Non-pigmented ciliary epithelial cell (primary cell): ENCODE data around the gene HUS1B.
"Not testable (repeated sequence)": the region's sequence is repeated elsewhere in the genome, so short reads cannot be mapped to it uniquely, and the experiment has no call there.

ENCODE experiments used
- DNase-seq: peaks from one replicate; pipeline ENCODE4 v3.0.0-alpha.2; 2010; ENCODE audit warnings: low read depth

The HUS1B gene

DNA sequence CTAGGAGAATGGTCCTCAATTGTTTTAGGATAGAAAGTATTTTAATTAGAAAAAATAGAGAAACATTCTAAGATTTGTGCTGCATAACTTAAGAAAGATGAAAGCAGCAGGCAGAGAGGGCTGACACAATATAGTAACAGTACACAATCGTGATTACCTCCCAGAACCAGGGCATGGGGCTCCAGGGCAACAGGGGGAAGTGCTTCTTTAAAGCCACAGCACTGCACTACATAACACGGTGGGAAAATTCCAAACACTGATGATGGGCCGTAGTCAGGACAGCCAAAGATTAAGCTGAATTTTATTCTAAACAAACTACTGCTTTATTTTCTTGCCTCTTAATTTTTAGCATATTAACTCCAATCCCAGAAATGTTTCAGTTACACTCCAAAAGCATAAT, 21.6 kb upstream of the HUS1B start:
- DNase-seq = no peak

DNA sequence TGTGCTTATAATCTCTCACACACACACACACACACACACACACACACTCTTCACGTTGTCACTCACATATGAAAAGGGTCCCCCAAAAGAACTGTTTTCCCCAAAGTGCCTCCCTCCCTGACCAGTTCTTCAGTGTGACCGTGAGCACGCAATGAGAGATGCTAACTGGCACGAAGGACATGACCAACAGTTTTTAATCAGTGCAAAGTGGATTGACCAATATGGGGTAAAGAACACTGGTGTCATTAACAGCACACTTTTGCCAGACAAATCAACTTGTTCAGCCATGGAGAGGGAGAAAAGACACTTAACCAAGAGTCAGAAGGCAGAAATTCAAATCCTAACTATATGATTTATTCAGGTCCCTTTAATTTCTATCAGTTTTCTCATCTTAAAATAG, 21.0 kb upstream of the HUS1B start:
- no peak for DNase-seq

DNA sequence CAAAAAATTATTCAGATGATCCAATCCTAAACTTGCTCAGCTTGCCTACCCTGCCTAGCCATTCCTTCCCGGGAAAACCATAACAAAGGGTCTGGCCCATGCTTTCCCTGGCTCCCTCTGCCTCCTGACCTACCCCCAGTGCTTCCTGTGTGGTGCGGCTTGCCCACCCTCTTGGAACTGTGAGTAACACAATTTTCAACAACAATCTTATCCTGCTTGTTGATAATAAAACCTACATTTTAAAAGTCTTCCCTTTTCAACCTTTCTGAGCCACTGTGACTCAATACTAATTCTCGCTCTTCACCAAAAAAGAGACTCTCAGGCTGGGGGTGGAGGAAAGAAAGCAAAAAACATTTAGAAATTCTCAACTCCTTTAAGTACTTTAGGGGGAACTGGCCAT, 18.1 kb upstream of the HUS1B start:
- DNase-seq = no peak

DNA sequence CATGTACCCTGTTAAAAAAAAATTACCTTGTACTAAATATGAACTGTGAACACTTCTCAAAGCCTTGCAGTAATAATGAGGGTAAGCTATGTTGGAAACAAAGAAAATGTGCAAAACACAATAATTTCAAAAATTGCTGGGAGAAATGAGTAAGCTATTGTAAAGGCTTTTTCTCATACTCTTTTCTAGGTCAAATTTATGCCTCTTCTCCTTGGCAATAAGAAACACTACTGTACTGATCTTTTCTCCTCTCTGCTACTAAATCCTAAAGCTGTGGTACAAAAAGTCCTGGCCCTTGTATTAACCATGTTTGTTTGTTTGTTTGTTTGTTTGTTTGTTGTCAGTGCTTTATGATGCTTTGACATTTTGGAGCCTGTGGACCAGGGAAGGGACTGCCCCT, 17.5 kb upstream of the HUS1B start:
- DNase-seq = no peak

DNA sequence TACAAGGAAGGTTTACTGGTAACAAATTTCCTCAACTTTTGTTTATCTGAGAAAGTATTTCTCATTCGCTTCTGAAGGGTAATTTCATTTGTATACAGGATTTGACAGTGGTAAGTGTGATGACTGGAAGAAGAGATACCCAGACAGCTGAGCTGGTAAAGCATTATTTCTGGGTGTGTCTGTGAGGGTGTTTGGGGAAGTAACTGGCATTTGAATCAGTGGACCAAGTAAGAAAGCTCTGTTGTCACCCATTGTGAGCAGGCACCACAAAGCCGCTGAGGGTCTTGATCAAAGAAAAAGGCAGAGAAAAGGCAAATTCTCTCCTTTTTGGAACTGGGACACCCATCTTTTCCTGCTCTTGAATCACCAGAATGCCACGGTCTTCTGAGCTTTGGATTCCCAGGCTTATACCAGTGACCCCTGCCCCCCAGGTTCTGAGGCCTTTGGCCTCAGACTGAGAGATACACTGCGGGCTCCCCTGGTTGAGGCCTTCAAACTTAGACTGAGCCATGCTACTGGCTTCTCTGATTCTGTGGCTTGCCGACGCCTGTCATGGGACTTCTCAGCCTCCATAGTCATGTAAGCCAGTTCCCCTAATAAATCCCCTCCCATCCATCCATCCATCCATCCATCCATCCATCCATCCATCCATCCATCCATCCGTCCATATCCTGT, 10.5 kb upstream of the HUS1B start:
- DNase-seq = no peak

DNA sequence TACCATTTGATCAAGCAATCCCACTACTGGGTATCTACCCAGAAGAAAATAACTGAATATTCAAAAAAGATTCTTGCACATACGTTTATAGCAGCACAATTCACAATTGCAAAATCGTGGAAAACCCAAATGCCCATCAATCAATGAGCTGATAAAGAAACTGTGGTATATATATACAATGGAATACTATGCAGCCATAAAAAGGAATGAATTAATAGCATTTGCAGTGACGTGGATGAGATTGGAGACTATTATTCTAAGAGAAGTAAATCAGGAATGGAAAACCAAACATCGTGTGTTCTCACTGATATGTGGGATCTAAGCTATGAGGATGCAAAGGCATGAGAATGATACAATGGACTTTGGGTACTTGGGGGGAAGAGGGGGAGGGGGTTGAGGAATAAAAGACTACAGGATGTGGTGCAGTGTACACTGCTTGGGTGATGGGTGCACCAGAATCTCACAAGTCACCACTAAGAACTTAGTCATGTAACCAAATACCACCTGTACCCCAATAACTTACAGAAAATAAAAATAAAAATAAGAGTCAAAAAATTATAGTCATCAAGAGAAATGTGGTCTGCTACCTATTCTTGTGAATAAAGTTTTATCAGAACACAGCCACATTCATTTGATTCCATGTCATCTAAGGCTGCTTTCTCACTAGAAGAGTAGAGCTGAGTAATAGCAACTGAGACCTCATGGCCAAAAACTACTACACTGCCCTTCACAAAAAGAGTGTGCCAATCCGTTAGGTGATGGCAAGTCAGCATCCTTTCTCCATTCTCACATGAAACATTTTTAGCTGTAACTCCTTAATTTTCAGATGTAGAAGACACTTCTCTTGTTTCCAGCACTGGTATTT, 8.7 kb upstream of the HUS1B start:
- DNase-seq = no peak

DNA sequence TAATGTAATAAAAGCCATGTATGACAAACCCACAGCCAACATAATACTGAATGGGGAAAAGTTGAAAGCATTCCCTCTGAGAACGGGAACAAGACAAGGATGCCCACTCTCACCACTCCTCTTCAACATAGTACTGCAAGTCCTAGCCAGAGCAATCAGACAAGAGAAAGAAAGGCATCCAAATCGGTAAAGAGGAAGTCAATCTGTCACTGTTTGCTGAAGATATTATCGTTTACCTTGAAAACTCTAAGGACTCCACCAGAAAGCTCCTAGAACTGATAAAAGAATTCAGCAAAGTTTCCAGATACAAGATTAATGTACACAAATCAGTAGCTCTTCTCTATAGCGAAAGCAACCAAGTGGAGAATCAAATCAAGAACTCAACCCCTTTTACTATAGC, 6.9 kb upstream of the HUS1B start:
- not testable (repeated sequence) for DNase-seq

DNA sequence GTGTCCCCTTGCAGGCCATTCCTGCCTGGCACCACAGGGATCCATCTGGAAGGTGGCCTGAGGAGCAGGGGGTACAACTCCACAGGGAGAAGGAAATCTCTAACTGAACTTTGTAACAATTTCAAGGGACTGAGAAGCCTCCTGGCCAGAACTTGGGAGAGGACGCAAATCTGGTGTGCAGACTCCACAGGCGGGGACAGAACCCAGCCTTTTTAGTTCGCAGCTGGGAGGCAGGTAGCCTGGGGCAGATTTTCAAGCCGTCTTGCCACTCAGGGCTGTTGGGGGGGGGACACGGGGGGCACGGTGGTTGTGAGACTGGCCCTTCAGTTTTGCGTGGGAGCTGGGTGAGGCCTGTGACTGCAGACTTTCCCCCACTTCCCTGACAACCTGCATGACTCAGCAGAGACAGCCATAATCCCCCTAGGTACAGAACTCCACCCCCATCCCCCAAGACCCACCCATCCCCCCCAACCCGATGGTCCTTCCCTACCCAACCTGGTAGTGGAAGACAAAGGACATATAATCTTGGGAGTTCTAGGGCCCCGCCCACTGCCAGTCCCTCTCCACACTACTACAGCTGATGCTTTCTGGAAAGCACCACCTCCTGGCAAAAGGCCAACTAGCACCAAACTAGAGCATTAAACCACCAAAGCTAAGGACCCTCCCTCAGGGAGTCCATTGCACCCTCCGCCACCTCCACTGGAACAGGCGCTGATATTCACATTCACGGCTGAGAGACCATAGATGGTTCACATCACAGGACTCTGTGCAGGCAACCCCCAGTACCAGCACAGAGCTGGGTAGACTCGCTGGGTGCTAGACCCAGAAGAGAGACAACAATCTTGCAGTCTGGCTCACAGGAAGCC, 3.0 kb upstream of the HUS1B start:
- no peak for DNase-seq

DNA sequence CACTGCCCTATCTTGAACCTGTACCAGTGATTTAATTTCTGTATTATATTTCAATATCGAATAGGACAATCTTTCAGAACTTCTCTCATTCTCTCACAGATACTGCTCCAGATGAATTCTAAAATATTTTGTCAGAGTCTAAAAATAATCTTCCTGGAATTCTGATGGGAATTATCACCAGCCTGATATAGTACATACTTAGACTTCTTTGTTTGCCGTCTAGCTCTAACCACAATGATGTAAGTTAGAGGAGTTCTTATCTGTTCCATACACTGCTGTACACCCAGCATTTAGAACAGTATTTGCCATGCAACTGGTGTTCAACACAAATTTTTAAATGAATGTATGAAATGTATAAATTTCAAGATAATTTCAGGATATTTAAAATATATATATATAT, 1.3 kb upstream of the HUS1B start:
- peak; percentile 76 for DNase-seq

DNA sequence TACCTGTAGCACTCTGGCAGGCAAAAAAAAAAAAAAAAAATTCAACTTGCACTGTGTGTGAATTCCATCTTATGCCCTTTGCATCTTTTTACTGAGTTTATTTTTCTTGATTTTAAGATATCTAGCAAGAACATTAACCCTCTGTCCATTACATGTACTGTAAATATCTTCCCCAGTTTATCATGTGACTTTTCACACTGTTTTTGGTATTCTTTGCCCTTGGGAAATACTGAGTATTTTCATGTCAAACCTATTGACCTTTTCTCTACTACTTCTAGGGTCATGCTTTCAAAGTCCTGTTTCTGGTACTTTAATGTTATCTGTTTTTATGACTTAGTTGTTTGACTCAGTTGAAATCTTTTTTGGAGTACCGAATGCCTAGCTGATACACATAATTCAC, 843 bp upstream of the HUS1B start:
- DNase-seq = no peak

DNA sequence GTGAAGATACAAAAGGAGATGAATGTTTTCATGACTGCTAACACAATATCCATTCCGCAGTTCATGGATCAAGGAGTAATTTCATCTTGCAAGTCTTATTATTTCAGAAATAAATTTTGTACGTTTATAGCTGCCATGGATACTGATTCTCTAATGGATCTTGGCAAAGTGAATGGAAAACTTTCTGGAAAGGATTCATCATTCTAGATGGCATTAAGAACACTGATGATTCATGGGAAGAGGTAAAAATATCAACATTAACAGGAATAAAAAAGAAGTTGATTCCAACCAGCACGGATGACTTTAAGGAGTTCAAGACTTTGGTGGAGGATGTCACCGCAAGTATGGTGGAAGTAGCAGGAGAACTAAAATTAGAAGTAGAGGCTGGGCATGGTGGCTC, 2.8 kb downstream of the HUS1B start:
- no peak for DNase-seq

DNA sequence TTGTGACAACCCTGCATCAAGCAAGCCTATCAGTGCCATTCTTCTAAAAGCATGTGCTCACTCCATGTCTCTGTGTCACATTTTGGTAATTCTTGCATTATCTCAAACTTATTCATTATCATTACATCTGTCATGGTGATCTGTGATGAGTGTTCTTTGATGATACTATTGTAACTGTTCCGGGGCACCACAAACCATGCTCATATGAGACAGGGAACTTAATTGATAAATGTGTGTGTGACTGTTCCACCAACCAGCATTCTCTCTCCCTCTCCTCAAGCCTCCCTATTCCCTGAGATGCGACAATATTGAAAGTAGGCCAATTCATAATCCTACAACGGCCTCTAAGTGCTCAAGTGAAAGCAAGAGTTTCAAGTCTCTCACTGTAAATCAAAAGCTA, 4.0 kb downstream of the HUS1B start:
- no peak for DNase-seq

DNA sequence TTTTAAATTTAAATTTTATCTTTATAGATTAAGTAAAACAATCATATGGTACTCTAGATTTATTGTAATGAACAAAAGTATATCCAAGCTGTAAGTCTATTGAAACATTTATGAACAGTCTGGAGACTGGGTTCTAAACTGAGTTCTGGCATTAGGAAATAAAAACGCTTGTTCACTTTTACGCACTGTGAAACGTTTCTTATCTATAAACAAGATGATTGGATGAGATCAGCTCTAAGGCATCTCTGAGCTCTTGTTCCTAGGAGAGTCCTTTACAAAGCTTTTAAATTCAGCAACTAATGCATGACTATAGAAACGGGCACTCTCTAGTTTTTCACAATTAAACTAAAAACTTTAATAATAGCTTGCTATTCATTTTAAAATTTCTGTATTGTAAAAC, 6.8 kb downstream of the HUS1B start:
- DNase-seq = no peak

DNA sequence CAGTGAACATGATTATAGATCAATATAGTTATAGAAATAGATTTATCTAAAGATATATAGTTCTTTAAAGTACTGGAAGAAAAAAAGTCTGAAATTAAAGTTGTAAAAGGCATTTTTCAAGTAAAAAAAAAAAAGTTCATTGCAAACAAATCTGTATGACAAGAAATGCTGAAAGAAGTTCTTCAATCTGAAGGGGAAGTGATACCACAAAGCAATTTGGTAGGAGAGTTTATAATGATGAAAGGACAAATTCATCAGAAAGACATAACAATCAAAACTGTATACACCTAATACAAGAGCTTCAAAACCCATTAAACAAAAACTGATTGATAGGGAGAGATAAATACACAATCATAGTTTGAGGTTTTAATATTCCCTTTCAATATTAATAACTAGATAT, 14.1 kb downstream of the HUS1B start:
- no peak for DNase-seq

DNA sequence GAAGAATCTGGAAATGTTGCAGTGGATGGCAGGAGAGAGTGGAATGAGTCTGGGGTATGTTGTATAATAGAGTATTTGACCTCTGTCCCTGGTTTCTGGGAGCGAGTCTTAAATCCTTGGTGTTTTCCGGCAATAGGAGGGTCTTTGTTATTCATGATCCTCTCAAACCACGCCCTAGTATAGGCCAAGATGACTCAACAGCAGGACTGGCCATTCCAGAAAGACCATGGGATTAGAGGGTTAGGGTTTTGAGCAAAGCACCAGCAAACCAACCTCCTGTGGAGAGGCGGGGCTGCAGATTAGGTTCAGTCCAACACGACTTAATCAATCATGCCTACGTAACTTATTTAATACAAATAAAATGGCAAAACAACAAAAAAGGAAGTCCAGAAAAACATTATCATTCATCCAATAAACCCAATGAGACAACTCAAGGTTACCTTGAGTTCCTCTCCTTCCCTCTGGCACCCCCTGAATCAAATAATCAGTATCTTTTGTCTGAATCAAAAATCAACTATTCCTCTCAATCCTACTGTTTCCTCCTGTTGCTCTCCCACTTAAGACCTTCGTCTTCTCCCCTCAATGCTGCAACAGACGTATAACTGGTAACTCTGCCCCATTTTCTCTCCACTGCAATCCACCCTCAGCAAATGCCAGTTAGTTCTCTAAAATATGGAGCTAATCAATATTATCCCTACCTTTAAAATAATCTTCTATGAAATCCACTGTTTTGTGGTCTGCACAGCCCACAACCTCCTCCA, 15.5 kb downstream of the HUS1B start:
- DNase-seq = no peak

DNA sequence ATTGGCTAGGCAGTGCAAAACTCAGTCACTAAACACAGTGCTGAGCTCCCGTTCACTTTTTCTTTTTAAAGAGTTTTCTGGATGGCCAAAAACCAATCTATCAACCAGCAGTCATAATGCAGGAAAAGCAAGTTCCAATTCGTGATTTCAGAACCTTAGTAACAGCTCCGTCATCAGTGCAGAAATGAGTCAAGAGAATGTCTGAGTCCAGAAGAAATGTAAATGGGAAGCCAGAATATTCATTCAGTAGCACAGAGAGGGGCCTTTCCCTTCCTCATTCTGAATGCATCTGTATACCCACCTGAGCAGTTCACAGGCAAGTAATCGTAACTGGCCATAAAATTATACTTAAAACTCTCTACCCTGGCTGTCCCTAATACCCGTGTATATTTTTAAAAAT, 20.4 kb downstream of the HUS1B start:
- DNase-seq = no peak

DNA sequence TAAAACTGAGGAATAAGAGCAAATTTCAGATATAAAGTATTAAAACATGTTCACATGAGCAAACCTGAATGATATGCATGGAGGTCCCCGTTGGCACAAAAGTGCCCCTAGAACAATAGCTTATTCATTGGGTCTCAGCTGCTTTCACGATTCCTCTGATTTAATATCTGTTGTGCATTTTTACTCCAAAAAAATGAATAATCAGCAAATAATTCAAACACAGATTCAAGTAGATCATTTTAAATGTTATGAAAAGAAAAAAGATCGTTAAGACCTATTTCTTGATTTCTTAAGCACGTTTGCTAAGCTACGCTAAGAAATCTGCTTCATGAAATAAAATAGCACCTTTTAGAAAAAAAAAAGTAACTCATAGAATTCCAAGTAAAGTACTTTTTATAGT, 21.7 kb downstream of the HUS1B start:
- DNase-seq = no peak

DNA sequence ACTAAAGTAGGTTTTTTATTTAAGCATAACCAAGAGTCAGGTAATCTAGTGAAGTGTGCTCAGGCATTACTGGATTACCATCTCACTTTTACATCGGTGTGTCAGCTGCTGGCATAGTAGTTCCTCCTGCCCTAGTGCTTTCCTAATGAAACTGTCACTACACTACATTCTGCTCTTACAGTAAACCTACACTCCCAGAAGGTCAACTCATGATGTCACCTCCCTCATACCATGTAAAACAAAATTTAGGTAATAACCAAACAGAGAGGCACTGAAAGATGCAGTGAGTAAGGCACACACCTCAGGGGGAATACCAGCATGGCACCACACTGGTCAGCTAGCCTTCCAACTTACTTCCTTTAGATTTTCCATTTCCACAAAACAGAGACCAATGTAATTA, 23.3 kb downstream of the HUS1B start:
- DNase-seq = no peak

DNA sequence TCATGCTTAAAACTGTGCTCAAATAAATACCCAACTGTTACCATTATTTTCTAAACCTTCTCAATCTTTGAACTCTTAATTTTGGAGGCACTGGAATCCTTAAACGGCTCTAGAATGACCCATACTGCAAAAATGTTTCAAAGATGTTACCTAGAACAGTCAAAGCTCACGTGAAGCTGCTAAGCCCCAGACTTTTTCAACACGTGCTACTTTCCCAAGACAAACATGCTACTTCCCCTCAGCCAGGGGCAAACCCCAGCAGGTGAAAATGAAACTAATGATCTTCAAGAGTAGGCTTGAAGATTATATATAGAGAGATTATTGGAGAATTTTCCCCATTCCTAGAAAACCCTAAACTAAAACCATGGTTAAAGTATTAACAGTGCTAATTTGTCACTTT, 28.1 kb downstream of the HUS1B start:
- no peak for DNase-seq

DNA sequence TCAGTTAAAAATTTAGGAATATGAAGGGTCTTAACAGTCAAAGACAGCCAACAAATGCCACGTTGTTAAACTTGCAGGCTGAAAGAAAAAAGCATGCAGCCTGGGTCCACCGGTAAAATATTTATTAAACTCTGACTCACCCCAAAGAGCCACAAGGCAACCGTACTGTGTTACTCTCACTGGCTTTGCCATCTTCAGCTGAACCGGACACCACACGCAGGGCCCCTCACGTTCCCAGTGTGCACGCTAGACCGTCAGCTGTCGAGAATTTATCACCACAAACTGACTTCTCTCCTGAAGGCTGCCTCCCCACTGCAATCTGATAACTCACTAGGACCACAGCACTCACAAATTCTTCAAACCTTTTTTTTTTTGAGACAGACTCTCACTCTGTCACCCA, 30.7 kb downstream of the HUS1B start:
- no peak for DNase-seq

DNA sequence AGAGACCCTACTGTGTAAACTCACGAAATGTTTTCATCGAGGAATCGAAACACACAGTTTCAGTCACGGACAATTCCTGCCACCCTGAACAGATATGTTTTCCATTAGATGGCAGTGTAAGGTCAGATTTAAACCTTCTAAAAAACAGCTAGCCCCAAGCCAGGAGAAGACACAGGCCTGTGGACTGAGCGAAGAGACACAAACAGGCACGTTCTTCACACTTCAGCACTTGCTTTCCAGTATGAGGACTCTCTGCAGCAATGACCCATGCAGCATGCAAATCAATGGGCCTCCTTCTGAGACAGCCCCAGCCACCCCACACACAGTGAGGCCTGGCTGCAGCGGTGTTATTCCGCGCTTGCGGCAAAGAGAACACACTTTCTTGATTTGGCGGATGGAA, 31.9 kb downstream of the HUS1B start:
- no peak for DNase-seq

DNA sequence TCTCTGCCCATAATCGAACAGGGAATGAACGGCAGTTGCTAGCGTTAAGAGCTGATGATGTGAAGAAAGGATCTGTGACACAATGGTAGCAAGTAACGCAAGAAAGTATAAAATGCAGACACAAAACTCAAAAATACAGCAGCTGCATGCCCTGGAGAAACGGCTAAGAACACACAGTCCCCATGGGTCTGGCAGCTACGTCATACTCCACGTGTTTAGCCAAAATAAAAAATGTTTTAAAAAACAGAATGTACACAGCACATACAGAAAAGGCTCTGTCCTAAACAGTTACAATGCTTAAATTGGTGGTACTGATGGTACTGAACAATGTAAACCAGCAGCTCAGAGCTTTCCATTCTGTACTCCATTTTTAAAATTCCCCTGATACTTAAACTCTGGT, 34.4 kb downstream of the HUS1B start:
- DNase-seq = no peak
